Progenitor cell of endocrine pancreas (in vitro differentiated cells): ENCODE data around the gene MTF2. TPM values are rescaled to one million over a fixed set of nuclear protein-coding genes. Genes with fewer than 3 reads are reported as not detected.

Experiments
- DNase-seq: peaks from one replicate; pipeline ENCODE4 v3.0.0; 2021; ENCODE audit warnings: low spot score; ENCODE audit not compliant: unreplicated experiment
- H3K27ac Mint-ChIP-seq: 2 replicates; pipeline ENCODE4 v1.8.0; 2021; ENCODE audit warnings: mild to moderate bottlenecking, moderate library complexity, mixed read lengths
- H3K27me3 Mint-ChIP-seq: 2 replicates; pipeline ENCODE4 v1.8.0; 2021; ENCODE audit warnings: mixed read lengths
- H3K36me3 Mint-ChIP-seq: 2 replicates; pipeline ENCODE4 v1.8.0; 2022; ENCODE audit warnings: mixed read lengths; ENCODE audit not compliant: insufficient read depth
- H3K4me1 Mint-ChIP-seq: 2 replicates; pipeline ENCODE4 v1.8.0; 2021; ENCODE audit warnings: low read depth, mixed read lengths
- H3K4me3 Mint-ChIP-seq: 2 replicates; pipeline ENCODE4 v1.8.0; 2021; ENCODE audit warnings: low read depth, mild to moderate bottlenecking, moderate library complexity, mixed read lengths
- H3K9me3 Mint-ChIP-seq: 2 replicates; pipeline ENCODE4 v1.8.0; 2021; ENCODE audit warnings: low read depth, mixed read lengths
- total RNA-seq: library from RNA; stranded (reverse); gene quantifications from 2 replicates; pipeline ENCODE4 v1.2.1, GENCODE V29; 2021
- TF ChIP-seq, protein P1 (sequence below): fragments of 200-600 bp; sonication (generic); IDR thresholded peaks from one replicate; pipeline ENCODE4 v1.5.0; 2021; ENCODE audit warnings: antibody characterized with exemption, mild to moderate bottlenecking; ENCODE audit not compliant: unreplicated experiment

MTF2 gene
- total RNA-seq, 1 donor from 2014 or later = 89.4 TPM

DNA sequence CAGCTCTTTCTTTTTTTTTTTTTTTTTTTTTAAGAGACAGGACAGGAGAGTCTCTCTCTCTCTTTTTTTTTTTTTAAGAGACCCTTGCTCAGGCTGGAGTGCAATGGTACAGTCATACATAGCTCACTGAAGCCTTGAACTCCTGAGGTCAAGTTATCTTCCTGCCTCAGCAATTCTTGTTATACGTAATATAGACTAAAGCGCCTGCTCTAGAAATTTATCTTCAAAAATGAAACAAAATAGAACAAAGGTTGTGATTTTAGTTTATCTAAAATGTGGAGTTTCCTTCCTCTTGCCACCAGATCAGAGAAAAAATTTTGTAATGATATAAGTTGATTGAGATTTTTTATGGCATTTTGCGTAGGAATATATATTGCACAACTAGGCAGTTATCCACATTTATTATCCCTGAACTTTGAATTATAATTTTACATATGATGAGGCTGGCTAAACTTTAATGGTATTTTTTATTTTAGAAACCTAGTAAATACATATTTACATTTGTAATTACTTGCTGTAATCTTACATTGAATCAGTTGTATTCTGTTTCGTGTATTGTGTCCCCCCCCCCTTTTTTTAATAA lies 44.2 kb downstream of the MTF2 start:
- H3K27me3 Mint-ChIP-seq = peaks cover 26% of the 10 kb centered on the region
- no peak overlapping the region for H3K4me3 Mint-ChIP-seq
- H3K27ac Mint-ChIP-seq = no peak overlapping the region
- no peak for DNase-seq
- H3K9me3 Mint-ChIP-seq = no peaks in the 10 kb centered on the region
- peaks cover 39% of the 10 kb centered on the region for H3K36me3 Mint-ChIP-seq
- H3K4me1 Mint-ChIP-seq = peaks cover 3% of the 10 kb centered on the region
- TF ChIP-seq, protein P1, sequence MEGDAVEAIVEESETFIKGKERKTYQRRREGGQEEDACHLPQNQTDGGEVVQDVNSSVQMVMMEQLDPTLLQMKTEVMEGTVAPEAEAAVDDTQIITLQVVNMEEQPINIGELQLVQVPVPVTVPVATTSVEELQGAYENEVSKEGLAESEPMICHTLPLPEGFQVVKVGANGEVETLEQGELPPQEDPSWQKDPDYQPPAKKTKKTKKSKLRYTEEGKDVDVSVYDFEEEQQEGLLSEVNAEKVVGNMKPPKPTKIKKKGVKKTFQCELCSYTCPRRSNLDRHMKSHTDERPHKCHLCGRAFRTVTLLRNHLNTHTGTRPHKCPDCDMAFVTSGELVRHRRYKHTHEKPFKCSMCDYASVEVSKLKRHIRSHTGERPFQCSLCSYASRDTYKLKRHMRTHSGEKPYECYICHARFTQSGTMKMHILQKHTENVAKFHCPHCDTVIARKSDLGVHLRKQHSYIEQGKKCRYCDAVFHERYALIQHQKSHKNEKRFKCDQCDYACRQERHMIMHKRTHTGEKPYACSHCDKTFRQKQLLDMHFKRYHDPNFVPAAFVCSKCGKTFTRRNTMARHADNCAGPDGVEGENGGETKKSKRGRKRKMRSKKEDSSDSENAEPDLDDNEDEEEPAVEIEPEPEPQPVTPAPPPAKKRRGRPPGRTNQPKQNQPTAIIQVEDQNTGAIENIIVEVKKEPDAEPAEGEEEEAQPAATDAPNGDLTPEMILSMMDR = no peak

- H3K4me3 Mint-ChIP-seq = no peak overlapping the region
- peaks cover 26% of the 10 kb centered on the region for H3K27me3 Mint-ChIP-seq
- peaks cover 35% of the 10 kb centered on the region for H3K36me3 Mint-ChIP-seq
- peaks cover 5% of the 10 kb centered on the region for H3K4me1 Mint-ChIP-seq
- TF ChIP-seq, protein P1 = no peak
- no peak for DNase-seq
- H3K9me3 Mint-ChIP-seq = no peaks in the 10 kb centered on the region
- no peak overlapping the region for H3K27ac Mint-ChIP-seq
Observed at GRCh38 chr1:93124556-93125355, 45.7 kb downstream of the MTF2 start.

- peaks cover 21% of the 10 kb centered on the region for H3K36me3 Mint-ChIP-seq
- peak overlapping the region; percentile 2 for H3K27ac Mint-ChIP-seq
- TF ChIP-seq, protein P1 = no peak
- H3K4me3 Mint-ChIP-seq = no peak overlapping the region
- H3K4me1 Mint-ChIP-seq = peaks cover 5% of the 10 kb centered on the region
- H3K27me3 Mint-ChIP-seq = peaks cover 20% of the 10 kb centered on the region
- no peak for DNase-seq
- H3K9me3 Mint-ChIP-seq = no peaks in the 10 kb centered on the region
Observed at GRCh38 chr1:93129507-93130099, 50.5 kb downstream of the MTF2 start.

- peaks cover 24% of the 10 kb centered on the region for H3K36me3 Mint-ChIP-seq
- H3K27ac Mint-ChIP-seq = no peak overlapping the region
- TF ChIP-seq, protein P1 = no peak
- no peak for DNase-seq
- H3K9me3 Mint-ChIP-seq = no peaks in the 10 kb centered on the region
- no peaks in the 10 kb centered on the region for H3K27me3 Mint-ChIP-seq
- no peak overlapping the region for H3K4me3 Mint-ChIP-seq
- H3K4me1 Mint-ChIP-seq = peaks cover 2% of the 10 kb centered on the region
Observed at GRCh38 chr1:93132638-93133037, 53.6 kb downstream of the MTF2 start.

DNA sequence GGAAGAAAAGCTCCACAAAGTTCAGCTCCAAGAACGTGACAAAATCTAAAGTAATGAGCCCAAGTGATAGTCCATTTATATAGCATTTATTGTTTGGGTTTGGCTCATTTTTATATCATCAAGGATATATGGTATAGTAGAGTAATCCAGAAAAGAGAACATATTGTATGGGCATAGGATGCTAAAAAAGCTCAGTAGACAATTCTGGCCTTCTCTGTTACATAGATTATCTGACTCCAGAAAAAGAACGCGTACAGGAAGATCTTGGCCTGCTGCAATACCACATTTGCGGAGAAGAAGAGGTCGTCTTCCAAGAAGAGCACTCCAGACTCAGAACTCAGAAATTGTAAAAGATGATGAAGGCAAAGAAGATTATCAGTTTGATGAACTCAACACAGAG lies 57.4 kb downstream of the MTF2 start:
- Mint-ChIP-seq H3K9me3 (no peaks in the 10 kb centered on the region), H3K4me3 (no peak overlapping the region), H3K27me3 (no peaks in the 10 kb centered on the region), H3K4me1 (no peaks in the 10 kb centered on the region), H3K27ac (no peak overlapping the region), H3K36me3 (peaks cover 39% of the 10 kb centered on the region)
- TF ChIP-seq, protein P1 = no peak
- DNase-seq = no peak
